Activated CD8-positive, alpha-beta T cell treated with anti-CD3 and anti-CD28 coated beads for 36 hours (primary cell): ENCODE results near the gene KRT86. TPM values are rescaled to one million over a fixed set of nuclear protein-coding genes. Genes with fewer than 3 reads are reported as not detected.

Experiments
- ATAC-seq: fragments of 200-7000 bp; cut with Tn5 transposase; one replicate; pipeline ENCODE4 v1.10.0; 2021; ENCODE audit warnings: mild to moderate bottlenecking, moderate library complexity
- CTCF ChIA-PET: fragments of 350-600 bp; sonication (Branson Sonifier 250); formaldehyde crosslinking; loops from one replicate; lab custom pipeline; 2021; ENCODE audit warnings: antibody characterized with exemption; lab: Charles Lee
- POLR2A ChIA-PET: fragments of 350-600 bp; sonication (Branson Sonifier 250); formaldehyde crosslinking; loops from one replicate; lab custom pipeline; 2021; ENCODE audit warnings: antibody characterized with exemption; lab: Charles Lee
- DNase-seq: peaks from one replicate; pipeline ENCODE4 v3.0.0-alpha.2; 2020
- H3K27ac Mint-ChIP-seq: one replicate; pipeline ENCODE4 v1.8.0; 2021; ENCODE audit warnings: mild to moderate bottlenecking, mixed read lengths
- H3K27me3 Mint-ChIP-seq: one replicate; pipeline ENCODE4 v1.8.0; 2021; ENCODE audit warnings: mixed read lengths
- H3K36me3 Mint-ChIP-seq: one replicate; pipeline ENCODE4 v1.8.0; 2021; ENCODE audit warnings: low read depth, mixed read lengths
- H3K4me1 Mint-ChIP-seq: one replicate; pipeline ENCODE4 v1.8.0; 2021; ENCODE audit warnings: low read depth, mixed read lengths
- H3K4me3 Mint-ChIP-seq: one replicate; pipeline ENCODE4 v1.8.0; 2021; ENCODE audit warnings: mild to moderate bottlenecking, moderate library complexity, mixed read lengths
- H3K9me3 Mint-ChIP-seq: one replicate; pipeline ENCODE4 v1.8.0; 2021; ENCODE audit warnings: mixed read lengths
- CTCF ChIP-seq: fragments of 200-600 bp; IDR thresholded peaks from one replicate; pipeline ENCODE4 v1.8.0; 2022; ENCODE audit warnings: antibody characterized with exemption, mild to moderate bottlenecking
- intact Hi-C: fragments of 100-400 bp; cut with micrococcal nuclease; formaldehyde crosslinking; loops from one replicate; pipeline ENCODE4 v1.10.0; 2022
- total RNA-seq, 2 experiments: library from RNA; stranded (reverse); gene quantifications; one replicate each; pipeline ENCODE4 v1.2.3, GENCODE V29; 2021

Gene KRT86
- total RNA-seq, 2 experiments from 2014 or later, result not detected

GRCh38 chr12:52322069-52322468, 47.6 kb downstream of the KRT86 start:
- peaks cover 11% of the 10 kb centered on the region for H3K27me3 Mint-ChIP-seq
- no peaks in the 10 kb centered on the region for H3K9me3 Mint-ChIP-seq
- ChIA-PET CTCF (interaction anchor here (1.1 kb wide), 1 partner anchor 39 kb away, joined by 3 read pairs; no protein-coding TSS in a partner anchor), POLR2A (no interaction called here)
- H3K36me3 Mint-ChIP-seq, result no peaks in the 10 kb centered on the region
- H3K4me1 Mint-ChIP-seq, result peaks cover 4% of the 10 kb centered on the region
- no peak for TF ChIP-seq CTCF
- H3K4me3 Mint-ChIP-seq, result no peak overlapping the region
- DNase-seq, result no peak
- no peak overlapping the region for H3K27ac Mint-ChIP-seq
- no peak for ATAC-seq
- intact Hi-C loops, result no loop called here

GRCh38 chr12:52323001-52323400, 48.6 kb downstream of the KRT86 start:
- no peaks in the 10 kb centered on the region for H3K9me3 Mint-ChIP-seq
- ATAC-seq, result no peak
- H3K27me3 Mint-ChIP-seq, result peaks cover 11% of the 10 kb centered on the region
- H3K4me1 Mint-ChIP-seq, result peaks cover 12% of the 10 kb centered on the region
- no peak for TF ChIP-seq CTCF
- ChIA-PET CTCF (no interaction called here), POLR2A (no interaction called here)
- DNase-seq, result no peak
- intact Hi-C loops, result no loop called here
- no peak overlapping the region for H3K4me3 Mint-ChIP-seq
- H3K27ac Mint-ChIP-seq, result no peak overlapping the region
- no peaks in the 10 kb centered on the region for H3K36me3 Mint-ChIP-seq

GRCh38 chr12:52323416-52324152, 49.1 kb downstream of the KRT86 start:
- no peak overlapping the region for H3K27ac Mint-ChIP-seq
- no peaks in the 10 kb centered on the region for H3K36me3 Mint-ChIP-seq
- no peak for DNase-seq
- peaks cover 11% of the 10 kb centered on the region for H3K27me3 Mint-ChIP-seq
- H3K9me3 Mint-ChIP-seq, result no peaks in the 10 kb centered on the region
- ChIA-PET POLR2A (no interaction called here), CTCF (no interaction called here)
- TF ChIP-seq CTCF, result no peak
- intact Hi-C loops, result no loop called here
- H3K4me3 Mint-ChIP-seq, result no peak overlapping the region
- ATAC-seq, result no peak
- H3K4me1 Mint-ChIP-seq, result peaks cover 12% of the 10 kb centered on the region

- TF ChIP-seq CTCF, result no peak
- no peaks in the 10 kb centered on the region for H3K36me3 Mint-ChIP-seq
- intact Hi-C loops, result no loop called here
- no peaks in the 10 kb centered on the region for H3K9me3 Mint-ChIP-seq
- H3K27me3 Mint-ChIP-seq, result peaks cover 11% of the 10 kb centered on the region
- ChIA-PET CTCF (interaction anchor here (5.6 kb wide), 1 partner anchor 45 kb away, joined by 39 read pairs; no protein-coding TSS in a partner anchor), POLR2A (no interaction called here)
- peaks cover 12% of the 10 kb centered on the region for H3K4me1 Mint-ChIP-seq
- no peak overlapping the region for H3K4me3 Mint-ChIP-seq
- DNase-seq (no peak), ATAC-seq (no peak)
- H3K27ac Mint-ChIP-seq, result no peak overlapping the region
Measured at GRCh38 chr12:52324153-52324444, 49.7 kb downstream of the KRT86 start.

GRCh38 chr12:52327052-52327829, 52.8 kb downstream of the KRT86 start:
- intact Hi-C loops, result loop anchor here (5.0 kb wide), 1 partner anchor 170 kb away; no protein-coding TSS in a partner anchor
- POLR2A ChIA-PET, result no interaction called here

More at GRCh38 chr12:52327052-52327829, 52.8 kb downstream of the KRT86 start:
- peak; percentile 87 for DNase-seq
- Mint-ChIP-seq H3K27me3 (peaks cover 6% of the 10 kb centered on the region), H3K4me3 (no peak overlapping the region), H3K27ac (no peak overlapping the region), H3K4me1 (peaks cover 12% of the 10 kb centered on the region), H3K9me3 (no peaks in the 10 kb centered on the region), H3K36me3 (no peaks in the 10 kb centered on the region)
- peak; percentile 53 for TF ChIP-seq CTCF
- CTCF ChIA-PET, result interaction anchor here (0.7 to 5.6 kb wide), 33 partner anchors 8 to 552 kb away, joined by 3 to 39 read pairs (median 5); no protein-coding TSS in a partner anchor
- ATAC-seq, result peak; percentile 98
